Urinary bladder (tissue), 4 donors: Measurements from ENCODE around the gene SLC34A2. TPM values are rescaled to one million over a fixed set of nuclear protein-coding genes. Genes with fewer than 3 reads are reported as not detected.

Source experiments
- DNase-seq: peaks from one replicate; pipeline ENCODE4 v3.0.0-alpha.2; 2015; ENCODE audit errors: extremely low spot score
- H3K27ac ChIP-seq: one replicate; pipeline ENCODE4 v1.5.1; 2013; ENCODE audit warnings: low read depth, mild to moderate bottlenecking, moderate library complexity
- H3K36me3 ChIP-seq: one replicate; pipeline ENCODE4 v1.6.1; 2013; ENCODE audit warnings: mild to moderate bottlenecking, moderate library complexity; ENCODE audit not compliant: insufficient read depth
- H3K4me1 ChIP-seq: one replicate; pipeline ENCODE4 v1.6.1; 2013; ENCODE audit warnings: mild to moderate bottlenecking, moderate library complexity; ENCODE audit not compliant: insufficient read depth
- H3K4me3 ChIP-seq: one replicate; pipeline ENCODE4 v1.5.1; 2013; ENCODE audit warnings: low read depth, low read length
- WGBS: extraction: QIAGEN DNeasy Blood & Tissue Kit; methylation state at CpG from one replicate; pipeline ENCODE4 v1.1.7; 2013; 5-methylcytosine and 5-hydroxymethylcytosine counted together
- polyA plus RNA-seq: library from polyadenylated mRNA; stranded (reverse); fragments of 200-250 nt; gene quantifications from one replicate; pipeline ENCODE4 v1.2.3, GENCODE V29; 2013
- total RNA-seq: library from RNA; depleted of rRNA; stranded (reverse); fragments of >200 nt; gene quantifications from one replicate; pipeline ENCODE4 v1.2.3, GENCODE V29; 2014
- donor health status: healthy with polysubstance abuse.
- donor health status: healthy.

Gene SLC34A2
- total and polyA plus RNA-seq, 2 donors, result 0.58 TPM; not detected in 1

GRCh38 chr4:25672756-25673155 is 17.1 kb downstream of the SLC34A2 start:
- Histone ChIP-seq H3K36me3 (no peaks in the 10 kb centered on the region), H3K4me1 (no peaks in the 10 kb centered on the region), H3K4me3 (no peak overlapping the region), H3K27ac (no peak overlapping the region)
- 90% methylated on average over 5 of the region's 5 CpGs for WGBS
- DNase-seq, result no peak

GRCh38 chr4:25674386-25674785 is 18.7 kb downstream of the SLC34A2 start:
- WGBS, result 92% methylated on average over 10 of the region's 10 CpGs
- no peak for DNase-seq
- Histone ChIP-seq H3K4me3 (no peak overlapping the region), H3K27ac (no peak overlapping the region), H3K4me1 (no peaks in the 10 kb centered on the region), H3K36me3 (no peaks in the 10 kb centered on the region)

GRCh38 chr4:25676221-25676620 is 20.6 kb downstream of the SLC34A2 start:
- Histone ChIP-seq H3K4me3 (no peak overlapping the region), H3K27ac (no peak overlapping the region)
- 95% methylated on average over 30 of the region's 30 CpGs for WGBS

GRCh38 chr4:25677157-25677556 is 21.5 kb downstream of the SLC34A2 start:
- WGBS, result 76% methylated on average over 3 of the region's 3 CpGs
- DNase-seq, result no peak
- no peaks in the 10 kb centered on the region for H3K4me1 ChIP-seq
- no peak overlapping the region for H3K27ac ChIP-seq
- H3K36me3 ChIP-seq, result no peaks in the 10 kb centered on the region
- H3K4me3 ChIP-seq, result no peak overlapping the region

More at GRCh38 chr4:25676221-25676620, 20.6 kb downstream of the SLC34A2 start:
- H3K4me1 ChIP-seq, result no peaks in the 10 kb centered on the region
- H3K36me3 ChIP-seq, result no peaks in the 10 kb centered on the region
- DNase-seq, result no peak

- no peak for DNase-seq
- Histone ChIP-seq H3K27ac (no peak overlapping the region), H3K36me3 (no peaks in the 10 kb centered on the region), H3K4me1 (no peaks in the 10 kb centered on the region), H3K4me3 (no peak overlapping the region)
- WGBS, result 75% methylated on average over 5 of the region's 5 CpGs
Observed at GRCh38 chr4:25677943-25678342, 22.3 kb downstream of the SLC34A2 start.

GRCh38 chr4:25687773-25688172 is 32.1 kb downstream of the SLC34A2 start:
- H3K4me3 ChIP-seq, result no peak overlapping the region
- no peaks in the 10 kb centered on the region for H3K4me1 ChIP-seq
- H3K27ac ChIP-seq, result no peak overlapping the region
- DNase-seq, result no peak
- WGBS, result 92% methylated on average over 7 of the region's 7 CpGs
- no peaks in the 10 kb centered on the region for H3K36me3 ChIP-seq

GRCh38 chr4:25694466-25694865 is 38.8 kb downstream of the SLC34A2 start:
- Histone ChIP-seq H3K36me3 (no peaks in the 10 kb centered on the region), H3K27ac (no peak overlapping the region), H3K4me1 (no peaks in the 10 kb centered on the region), H3K4me3 (no peak overlapping the region)
- WGBS, result 44% methylated on average over 3 of the region's 3 CpGs
- no peak for DNase-seq

- Histone ChIP-seq H3K36me3 (no peaks in the 10 kb centered on the region), H3K4me1 (no peaks in the 10 kb centered on the region), H3K27ac (no peak overlapping the region), H3K4me3 (no peak overlapping the region)
- WGBS, result 53% methylated on average over 5 of the region's 5 CpGs
- no peak for DNase-seq
Observed at GRCh38 chr4:25696409-25696808, 40.8 kb downstream of the SLC34A2 start.

GRCh38 chr4:25697516-25697915 is 41.9 kb downstream of the SLC34A2 start:
- no peak overlapping the region for H3K27ac ChIP-seq
- WGBS, result 62% methylated on average over 5 of the region's 5 CpGs
- no peaks in the 10 kb centered on the region for H3K36me3 ChIP-seq
- H3K4me3 ChIP-seq, result no peak overlapping the region
- no peaks in the 10 kb centered on the region for H3K4me1 ChIP-seq
- DNase-seq, result no peak

- no peaks in the 10 kb centered on the region for H3K36me3 ChIP-seq
- DNase-seq, result no peak
- H3K27ac ChIP-seq, result no peak overlapping the region
- H3K4me3 ChIP-seq, result no peak overlapping the region
- no peaks in the 10 kb centered on the region for H3K4me1 ChIP-seq
- 90% methylated on average over 4 of the region's 4 CpGs for WGBS
Observed at GRCh38 chr4:25700661-25701060, 45.0 kb downstream of the SLC34A2 start.

GRCh38 chr4:25702848-25703247 is 47.2 kb downstream of the SLC34A2 start:
- 29% methylated on average over 5 of the region's 5 CpGs for WGBS
- no peak overlapping the region for H3K4me3 ChIP-seq
- no peak overlapping the region for H3K27ac ChIP-seq
- H3K4me1 ChIP-seq, result no peaks in the 10 kb centered on the region
- H3K36me3 ChIP-seq, result no peaks in the 10 kb centered on the region
- no peak for DNase-seq

GRCh38 chr4:25703731-25704388 is 48.2 kb downstream of the SLC34A2 start:
- no peak overlapping the region for H3K27ac ChIP-seq
- H3K36me3 ChIP-seq, result no peaks in the 10 kb centered on the region
- no peak for DNase-seq
- 57% methylated on average over 3 of the region's 3 CpGs for WGBS
- H3K4me3 ChIP-seq, result no peak overlapping the region
- H3K4me1 ChIP-seq, result no peaks in the 10 kb centered on the region

GRCh38 chr4:25704516-25704915 is 48.9 kb downstream of the SLC34A2 start:
- Histone ChIP-seq H3K36me3 (no peaks in the 10 kb centered on the region), H3K4me3 (no peak overlapping the region), H3K4me1 (no peaks in the 10 kb centered on the region), H3K27ac (no peak overlapping the region)
- no peak for DNase-seq
- WGBS, result 62% methylated on average over 2 of the region's 2 CpGs

GRCh38 chr4:25710637-25711036 is 55.0 kb downstream of the SLC34A2 start:
- DNase-seq, result no peak
- H3K4me3 ChIP-seq, result no peak overlapping the region
- no peaks in the 10 kb centered on the region for H3K36me3 ChIP-seq
- no peaks in the 10 kb centered on the region for H3K4me1 ChIP-seq
- WGBS, result 43% methylated on average over 3 of the region's 3 CpGs
- no peak overlapping the region for H3K27ac ChIP-seq

GRCh38 chr4:25712611-25713010 is 57.0 kb downstream of the SLC34A2 start:
- Histone ChIP-seq H3K4me1 (no peaks in the 10 kb centered on the region), H3K36me3 (no peaks in the 10 kb centered on the region), H3K27ac (no peak overlapping the region), H3K4me3 (no peak overlapping the region)
- DNase-seq, result no peak
- 89% methylated on average over 2 of the region's 2 CpGs for whole genome bisulfite sequencing
